ENCODE measurements around the gene PACRG.
A peak's percentile ranks its signal among the peaks of the same experiment; 100 is the strongest.

Gene PACRG

DNA sequence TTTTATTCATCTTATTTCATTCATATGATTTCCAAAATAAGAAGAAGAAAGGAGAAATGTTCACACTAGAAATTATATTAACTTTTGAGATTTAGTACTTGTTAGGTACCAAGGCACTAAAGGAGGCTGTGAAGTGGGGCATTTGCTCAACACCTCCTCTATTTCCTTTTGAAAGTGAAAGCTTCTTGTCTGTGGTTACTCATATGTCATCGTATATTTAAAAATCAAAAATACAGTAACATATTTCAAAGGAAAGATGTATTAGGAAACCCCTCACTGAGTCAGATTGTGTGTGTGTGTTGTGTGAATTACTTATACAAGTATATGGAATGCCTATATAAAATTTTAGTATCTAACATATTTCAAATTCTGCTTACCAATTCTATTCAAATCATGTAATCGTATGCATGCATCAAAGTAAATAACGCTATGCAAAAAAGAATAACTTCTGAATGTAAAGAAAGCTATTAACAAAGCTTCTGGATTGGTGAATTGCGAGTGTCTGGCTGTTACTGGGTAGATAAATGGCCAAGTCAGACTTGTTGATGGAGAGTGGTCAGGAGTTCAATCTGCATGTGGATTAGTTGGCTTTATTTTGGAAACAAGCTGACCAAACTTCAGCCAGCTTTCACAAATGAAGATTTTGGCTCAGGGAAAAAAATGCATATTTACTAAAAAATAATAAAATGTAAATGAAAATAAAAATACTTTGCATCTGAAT is 70.9 kb downstream of the PACRG start:
- DNase-seq: no peak

DNA sequence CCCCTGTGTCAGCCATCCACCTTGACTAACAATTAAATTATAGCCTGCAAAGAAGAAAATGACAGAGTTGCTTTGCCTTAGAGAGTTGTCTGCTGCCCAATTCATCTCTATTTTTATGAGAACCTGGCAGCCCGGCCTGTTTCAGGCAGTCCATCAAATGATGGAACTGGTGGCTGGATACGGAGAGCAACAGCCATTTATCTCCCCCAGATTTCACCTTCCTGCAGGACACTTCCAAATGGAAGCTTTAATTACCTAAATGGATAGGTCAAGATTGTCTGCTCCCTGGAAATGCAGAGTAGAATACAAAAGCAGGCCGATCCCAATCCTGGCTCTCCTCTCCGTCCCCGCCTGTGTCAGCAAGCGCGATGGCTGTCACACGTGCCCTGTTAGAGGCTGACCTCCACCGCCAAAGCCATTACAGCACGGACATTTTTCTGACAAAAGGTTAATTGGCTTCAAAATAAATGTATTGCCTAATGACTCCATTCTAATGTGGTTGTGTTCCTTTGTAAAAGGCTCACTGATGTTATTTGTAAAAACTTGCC is 86.7 kb downstream of the PACRG start:
- no peak for DNase-seq

DNA sequence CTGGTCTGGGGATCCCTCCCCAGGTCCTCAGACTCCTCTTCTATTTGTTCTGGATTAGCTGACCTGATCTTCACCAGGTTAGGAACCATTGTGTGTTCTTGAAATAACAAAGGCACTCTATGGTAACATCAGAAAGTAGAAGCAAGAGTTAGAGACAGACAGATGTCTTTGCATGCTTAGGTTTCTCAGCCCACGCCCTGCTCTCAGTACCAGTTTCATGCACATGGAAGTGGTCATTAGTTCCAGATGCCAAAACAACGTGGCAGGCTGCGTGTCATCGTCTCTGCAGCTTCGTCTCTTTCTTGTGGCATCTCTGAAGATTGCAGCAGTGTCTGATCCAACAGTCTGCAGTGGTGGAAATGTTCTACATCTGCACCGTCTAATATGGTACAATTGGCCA is 89.4 kb downstream of the PACRG start:
- no peak for DNase-seq

GRCh38 chr6:162819284-162819683 is 91.5 kb downstream of the PACRG start:
- no peak for DNase-seq

- DNase-seq: no peak
Observed at GRCh38 chr6:162821102-162821501, 93.3 kb downstream of the PACRG start.

DNA sequence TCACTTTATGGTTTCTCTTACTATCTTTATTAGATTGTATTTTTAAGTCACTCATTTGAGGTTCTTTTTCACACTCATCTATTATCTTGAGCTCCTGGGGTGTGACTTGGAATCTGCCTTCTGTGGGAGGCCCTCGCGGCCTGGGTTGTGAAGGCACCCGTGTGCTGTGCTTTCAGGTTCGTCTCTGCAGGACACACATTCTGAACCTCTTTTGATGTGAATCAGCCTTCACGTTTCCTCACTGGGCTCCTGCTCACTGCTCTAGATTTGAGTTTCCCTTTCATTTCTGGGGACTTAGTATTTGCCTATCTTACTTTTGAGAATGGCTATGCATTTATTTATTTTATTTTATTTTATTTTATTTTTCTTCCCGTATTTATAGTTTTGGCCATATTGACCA is 97.8 kb downstream of the PACRG start:
- DNase-seq: no peak

DNA sequence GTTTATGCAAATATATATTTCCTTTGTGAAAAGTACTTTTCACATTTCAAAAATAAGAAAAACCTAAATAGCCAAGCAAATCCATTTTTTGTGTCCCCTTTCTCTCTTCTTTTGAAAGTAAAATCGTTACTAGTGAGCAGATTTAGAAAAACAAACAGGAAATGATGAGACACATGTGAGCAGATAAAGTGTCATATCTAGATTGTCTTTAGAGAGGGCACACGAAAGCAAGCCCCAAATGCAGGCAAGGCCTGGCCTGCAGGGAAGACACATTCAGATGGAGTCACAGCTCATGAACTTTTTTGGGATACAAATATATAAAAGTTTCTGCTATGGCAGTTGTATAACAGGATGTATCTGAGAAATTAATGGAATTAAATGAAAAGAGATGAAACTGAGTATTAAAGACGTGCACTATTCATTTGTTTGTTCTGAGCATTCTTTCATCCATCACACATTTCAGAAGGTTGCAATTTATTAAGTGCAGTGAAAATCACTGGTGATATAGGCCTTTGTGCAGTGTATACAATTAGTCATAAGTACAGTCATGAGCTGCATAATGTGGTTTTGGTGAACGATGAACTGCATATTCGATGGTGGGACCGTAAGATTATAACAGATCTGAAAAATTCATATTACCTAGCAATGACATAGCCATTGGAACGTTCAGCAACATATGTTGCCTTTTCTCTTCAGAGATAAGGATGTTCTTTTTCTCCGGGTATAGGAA is 101.4 kb downstream of the PACRG start:
- no peak for DNase-seq

DNA sequence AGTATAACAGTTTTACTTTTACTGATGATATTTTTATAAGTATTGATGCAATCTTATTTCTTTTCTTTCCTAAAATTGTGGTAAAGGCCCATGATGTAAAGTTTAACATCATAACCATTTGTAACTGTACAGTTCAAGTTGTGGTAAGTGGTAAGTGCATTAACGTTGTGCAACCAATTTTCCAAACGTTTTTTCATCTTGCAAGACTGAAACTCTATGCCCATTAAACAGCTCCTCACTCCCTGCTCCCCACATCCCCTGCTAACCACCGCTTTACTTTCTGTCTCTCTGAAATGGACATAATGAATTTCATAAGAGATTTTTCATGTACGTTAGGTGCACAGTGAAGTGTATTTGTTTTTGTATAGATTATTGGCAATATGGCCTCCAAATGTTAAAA is 106.0 kb downstream of the PACRG start:
- DNase-seq: no peak

DNA sequence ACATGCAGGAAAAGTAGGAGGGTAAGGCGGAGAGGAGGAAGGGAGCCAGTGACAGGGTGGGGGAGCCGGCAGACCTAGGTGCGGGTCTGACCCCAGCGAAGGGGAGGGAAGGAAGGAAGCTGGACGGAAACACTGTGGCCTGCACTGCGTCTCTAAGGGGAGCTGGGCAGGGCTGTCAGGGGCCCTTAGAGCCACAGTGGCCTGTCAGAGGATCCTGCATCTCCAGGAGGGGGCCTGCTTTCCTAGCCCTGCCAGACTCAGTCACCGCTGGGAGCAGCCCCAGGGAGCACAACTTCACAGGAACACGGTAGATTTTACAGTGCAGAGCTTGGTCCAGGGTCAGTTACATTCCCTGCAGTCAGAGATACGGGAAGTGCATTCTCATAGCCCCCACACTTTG is 118.2 kb downstream of the PACRG start:
- DNase-seq: peak; percentile 45

- no peak for DNase-seq
Observed at GRCh38 chr6:162846723-162847122, 118.9 kb downstream of the PACRG start.

GRCh38 chr6:162849269-162849668 is 121.5 kb downstream of the PACRG start:
- no peak for DNase-seq

DNA sequence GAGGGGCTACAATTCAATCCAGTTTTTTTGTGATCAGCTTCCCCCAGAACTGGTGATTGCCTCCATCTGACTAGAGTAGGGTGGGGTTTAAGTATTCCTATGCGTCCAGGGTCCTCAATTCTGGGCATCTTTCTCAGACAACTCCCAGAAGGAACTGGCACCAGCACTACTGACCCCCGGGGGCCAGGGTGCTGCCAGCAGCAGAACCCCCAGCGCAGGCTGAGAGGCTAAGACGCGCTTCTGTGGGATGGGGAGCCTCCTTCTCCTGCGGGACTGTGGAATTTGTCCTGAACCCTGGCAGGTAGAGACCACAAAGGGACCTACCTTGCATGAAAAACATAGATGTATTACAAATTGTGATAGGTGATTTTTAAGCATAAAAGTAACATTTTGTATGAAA is 124.4 kb downstream of the PACRG start:
- no peak for DNase-seq

DNA sequence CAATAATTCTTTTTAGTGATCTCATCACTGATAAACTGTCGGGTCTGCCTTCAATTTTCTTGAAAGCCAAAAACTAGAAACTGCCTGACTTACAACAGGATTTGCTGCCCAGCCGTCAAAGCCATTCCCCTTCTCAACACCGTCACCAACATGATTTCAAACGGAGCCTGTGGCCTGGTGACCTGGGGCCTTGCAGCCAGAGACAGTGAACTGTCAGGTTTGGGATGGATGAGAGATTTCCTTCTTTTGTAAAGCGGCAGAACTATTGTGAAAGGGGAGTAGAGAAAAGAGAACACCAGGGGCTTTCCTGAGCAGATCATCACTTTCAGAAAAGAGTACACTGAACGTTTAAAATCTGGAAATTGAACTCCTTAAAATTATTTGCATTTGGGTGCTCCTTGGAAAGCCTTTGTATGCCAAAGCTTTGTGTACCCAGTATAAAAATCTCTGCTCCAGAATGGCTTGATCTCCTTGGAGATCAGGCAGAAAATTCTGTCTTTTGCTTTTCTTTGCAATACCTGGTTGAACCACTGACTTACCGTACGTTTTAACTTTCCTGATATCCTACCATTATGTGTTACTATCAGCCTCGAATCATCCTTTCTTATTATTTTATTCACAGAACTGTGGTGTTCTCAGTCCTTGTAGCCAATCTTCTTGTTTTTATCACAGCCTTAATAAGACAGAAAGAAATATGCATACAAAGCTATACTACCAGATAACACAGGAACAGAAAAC is 125.2 kb downstream of the PACRG start:
- DNase-seq: no peak

DNA sequence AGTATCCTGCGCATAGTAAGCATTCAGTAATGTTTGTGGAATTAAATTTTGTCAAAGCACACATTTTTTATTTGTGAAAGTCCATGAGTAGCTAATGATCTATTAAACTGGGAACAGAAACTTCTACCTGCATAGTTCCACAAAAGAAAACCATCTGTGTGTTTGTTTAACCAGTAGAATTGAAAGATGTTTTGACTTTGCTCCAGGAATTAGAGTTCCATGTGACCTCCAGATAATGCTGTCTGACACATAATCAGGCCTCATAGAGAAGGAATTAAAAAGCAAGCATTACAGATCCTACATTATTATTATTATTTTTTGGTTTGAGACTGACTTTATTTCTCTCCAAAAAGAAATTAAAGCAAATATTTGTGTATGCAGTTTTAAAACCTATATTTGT is 126.5 kb downstream of the PACRG start:
- peak; percentile 64 for DNase-seq

- peak; percentile 99 for DNase-seq
Observed at GRCh38 chr6:162854734-162855191, 127.0 kb downstream of the PACRG start.

DNA sequence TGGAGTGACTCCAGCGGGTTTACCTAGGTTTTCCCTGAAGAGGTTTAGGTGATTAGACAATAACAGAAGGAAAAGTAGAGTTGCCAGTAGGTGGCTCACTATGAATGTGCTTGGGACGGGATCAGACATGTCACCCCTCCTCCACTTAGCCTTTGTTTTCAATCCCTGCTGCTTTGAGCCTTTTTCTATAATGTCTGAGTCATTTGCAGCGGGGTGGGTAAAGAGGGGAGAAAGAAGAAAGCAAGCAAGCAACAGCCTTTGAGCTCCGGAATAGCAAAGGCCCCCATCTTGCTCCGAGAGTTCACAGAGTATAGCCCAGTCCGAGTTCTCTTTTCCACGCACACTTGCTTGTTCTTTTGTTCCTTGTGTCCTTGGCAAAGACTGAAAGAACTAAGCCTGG is 129.1 kb downstream of the PACRG start:
- DNase-seq: peak; percentile 94

- DNase-seq: peak; percentile 33
Observed at GRCh38 chr6:162857326-162857725, 129.6 kb downstream of the PACRG start.

- DNase-seq: no peak
Observed at GRCh38 chr6:162862462-162862861, 134.7 kb downstream of the PACRG start.

GRCh38 chr6:162862941-162863340 is 135.2 kb downstream of the PACRG start:
- no peak for DNase-seq

- DNase-seq: no peak
Observed at GRCh38 chr6:162863821-162864220, 136.0 kb downstream of the PACRG start.

DNA sequence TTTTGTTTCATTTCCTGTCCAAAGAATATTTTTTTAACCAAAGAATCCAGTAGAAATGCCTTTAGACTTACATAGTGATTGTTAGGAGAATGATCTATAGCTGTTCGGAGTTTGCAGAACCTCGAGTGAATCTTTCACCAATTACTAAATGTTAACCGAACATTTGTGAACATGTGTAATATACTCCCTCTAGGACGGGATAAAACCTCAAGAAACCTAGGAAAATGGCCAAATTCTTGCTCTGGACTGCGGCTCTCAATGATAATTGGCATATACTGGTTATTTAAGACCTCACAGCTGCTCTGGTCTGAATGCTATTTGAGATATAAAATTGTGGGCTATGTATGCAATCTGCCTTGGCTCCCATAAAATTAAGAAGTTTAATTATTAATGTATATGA is 137.1 kb downstream of the PACRG start:
- DNase-seq: no peak

DNA sequence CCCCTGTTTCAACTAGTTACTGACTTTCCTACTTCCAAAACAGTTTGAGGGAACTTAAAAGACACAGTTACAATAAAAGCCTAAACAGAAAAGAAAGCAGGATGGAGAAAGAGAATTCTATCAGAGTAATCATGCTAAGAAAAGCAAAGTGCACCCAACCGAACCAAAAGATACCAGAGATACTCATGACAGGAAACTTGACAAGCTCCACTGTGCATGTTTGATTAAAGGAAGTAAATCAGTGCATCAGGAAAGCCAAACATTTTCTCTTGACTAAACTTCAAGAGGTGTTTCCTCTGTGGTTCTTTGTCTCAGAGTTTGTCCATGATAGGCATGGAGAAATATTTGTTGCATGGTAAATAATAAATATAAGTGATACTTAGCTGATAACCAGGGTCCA is 138.9 kb downstream of the PACRG start:
- DNase-seq: no peak

DNA sequence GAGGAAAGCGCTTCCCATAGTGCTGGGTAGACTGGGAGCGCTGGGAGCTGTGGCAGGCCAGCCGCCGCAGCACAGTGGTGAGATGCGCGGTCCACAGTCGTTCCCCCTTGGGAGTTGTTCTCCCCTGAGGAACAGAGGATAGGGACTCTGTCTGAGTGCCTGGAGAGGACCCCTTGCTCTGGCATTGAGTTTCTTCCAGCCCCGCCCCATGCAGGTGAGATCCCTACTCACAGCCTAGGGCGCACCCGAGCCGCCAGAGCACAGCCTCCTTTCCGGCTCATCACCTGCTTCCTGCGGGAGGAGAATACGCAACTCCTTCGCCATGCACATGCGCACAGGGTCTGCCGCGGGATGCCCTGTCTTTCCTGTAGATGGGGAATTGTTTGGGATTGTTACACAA is 140.6 kb downstream of the PACRG start:
- no peak for DNase-seq

DNA sequence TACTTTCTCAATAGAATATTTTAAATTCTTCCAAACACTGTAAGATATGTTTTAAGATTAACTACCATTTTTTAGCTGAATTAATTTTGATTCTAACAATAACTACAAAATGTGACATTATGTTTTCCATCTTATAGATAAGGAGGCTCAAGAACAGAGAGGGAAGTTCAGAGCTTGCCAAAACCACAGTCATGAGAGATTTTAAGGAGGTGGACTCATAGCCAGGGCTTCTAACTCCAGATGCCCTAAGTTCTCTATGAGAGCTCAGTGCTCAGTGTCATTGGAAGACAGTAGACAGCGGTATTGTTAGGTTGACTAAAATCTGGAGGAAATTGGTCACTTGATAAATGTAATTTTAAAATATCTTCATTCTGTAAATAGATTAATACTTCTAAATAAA is 144.2 kb downstream of the PACRG start:
- no peak for DNase-seq
